KMS-11 (cell line): ENCODE measurements around the gene C1GALT1.

Experiments
- H2AFZ ChIP-seq: fragments of 200-600 bp; sonication (generic); 2 replicates; pipeline ENCODE4 v1.6.1; 2016; ENCODE audit warnings: antibody characterized with exemption, mixed run types, low read depth
- H3K27ac ChIP-seq: fragments of 200-600 bp; sonication (generic); 2 replicates; pipeline ENCODE4 v1.6.1; 2016; ENCODE audit warnings: mild to moderate bottlenecking, mixed run types
- H3K27me3 ChIP-seq: fragments of 200-600 bp; sonication (generic); 2 replicates; pipeline ENCODE4 v1.6.1; 2017; ENCODE audit warnings: mild to moderate bottlenecking, low read depth, mixed run types, moderate library complexity; ENCODE audit not compliant: insufficient read depth
- H3K36me3 ChIP-seq: fragments of 200-600 bp; sonication (generic); 2 replicates; pipeline ENCODE4 v1.6.1; 2017; ENCODE audit warnings: mild to moderate bottlenecking, mixed run types; ENCODE audit not compliant: insufficient read depth
- H3K4me1 ChIP-seq: fragments of 200-600 bp; sonication (generic); 2 replicates; pipeline ENCODE4 v1.6.1; 2016; ENCODE audit warnings: mild to moderate bottlenecking, low read depth, mixed run types; ENCODE audit not compliant: poor library complexity, severe bottlenecking
- H3K4me2 ChIP-seq: fragments of 200-600 bp; sonication (generic); 2 replicates; pipeline ENCODE4 v1.7.0; 2016; ENCODE audit warnings: mild to moderate bottlenecking, mixed run types
- H3K4me3 ChIP-seq: fragments of 200-600 bp; sonication (generic); IDR thresholded peaks from 2 replicates; pipeline ENCODE4 v1.6.1; 2017; ENCODE audit warnings: low read depth, low read length, mixed read lengths; ENCODE audit not compliant: insufficient read depth
- H3K79me2 ChIP-seq: fragments of 200-600 bp; sonication (generic); 2 replicates; pipeline ENCODE4 v1.6.1; 2016; ENCODE audit warnings: low read depth, mixed run types; ENCODE audit not compliant: insufficient read depth
- H3K9ac ChIP-seq: fragments of 200-600 bp; sonication (generic); 2 replicates; pipeline ENCODE4 v1.6.1; 2016; ENCODE audit warnings: mild to moderate bottlenecking, mixed run types
- H4K20me1 ChIP-seq: fragments of 200-600 bp; sonication (generic); 2 replicates; pipeline ENCODE4 v1.6.1; 2016; ENCODE audit warnings: mild to moderate bottlenecking, mixed run types; ENCODE audit not compliant: insufficient read depth
- TF ChIP-seq, protein P1 (sequence below): fragments of 200-600 bp; sonication (generic); conservative IDR thresholded peaks from 2 replicates; pipeline ENCODE4 v1.6.1; 2017; ENCODE audit warnings: low read depth, mild to moderate bottlenecking, antibody characterized with exemption, low read length, moderate library complexity, mixed read lengths

Gene C1GALT1

DNA sequence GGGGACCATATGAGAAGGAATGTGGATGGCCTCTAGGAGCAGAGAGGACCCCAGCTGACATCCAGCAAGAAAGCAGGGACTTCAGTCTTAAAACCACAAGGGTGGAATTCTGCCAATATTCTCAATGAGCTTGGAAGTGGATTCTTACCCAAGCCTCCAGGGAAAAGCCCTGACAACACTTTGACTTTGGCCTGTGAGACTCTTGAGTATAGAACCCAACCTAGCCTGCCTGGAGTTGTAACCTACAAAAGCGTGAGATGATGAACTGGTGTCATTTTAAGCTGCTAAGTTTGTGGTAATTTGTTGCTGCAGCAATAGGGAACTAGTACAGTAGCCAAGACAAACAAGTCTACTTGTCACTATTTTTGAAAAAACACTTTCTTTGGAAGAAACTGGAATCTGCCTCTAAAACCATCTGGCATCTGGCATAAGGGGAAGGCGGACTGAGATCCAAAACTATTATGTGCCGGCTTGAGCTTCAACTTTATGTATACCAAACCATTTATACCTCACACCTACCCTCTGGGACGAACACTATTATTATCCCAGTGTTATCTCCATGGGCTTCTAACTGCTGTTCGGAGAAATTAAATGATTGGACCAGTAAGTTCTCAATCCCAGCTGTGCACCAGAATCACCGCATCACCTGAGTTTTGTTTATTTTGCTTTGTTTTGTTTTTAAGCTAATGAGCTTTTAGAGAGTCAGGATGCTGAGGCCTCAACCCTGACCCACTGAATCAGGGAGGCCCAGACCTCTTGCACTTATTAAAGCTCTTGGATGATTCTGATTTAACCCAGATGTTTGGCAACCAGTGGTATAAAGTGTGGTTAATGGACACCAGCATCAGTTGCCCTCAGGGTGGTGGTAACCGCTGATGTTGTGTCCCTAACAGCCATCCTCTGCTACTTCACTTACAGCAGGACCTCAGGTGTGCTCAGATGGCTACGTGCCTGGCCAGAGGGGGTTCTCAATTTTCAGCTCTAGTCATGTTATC, 83.0 kb downstream of the C1GALT1 start:
- no peak overlapping the region for H3K9ac ChIP-seq
- no peak overlapping the region for H3K4me2 ChIP-seq
- H4K20me1 ChIP-seq = no peaks in the 10 kb centered on the region
- H3K4me1 ChIP-seq = no peaks in the 10 kb centered on the region
- no peak overlapping the region for H2AFZ ChIP-seq
- H3K36me3 ChIP-seq = no peaks in the 10 kb centered on the region
- no peaks in the 10 kb centered on the region for H3K79me2 ChIP-seq
- no peaks in the 10 kb centered on the region for H3K27me3 ChIP-seq
- no peak overlapping the region for H3K27ac ChIP-seq
- no peak overlapping the region for H3K4me3 ChIP-seq
- TF ChIP-seq, protein P1, sequence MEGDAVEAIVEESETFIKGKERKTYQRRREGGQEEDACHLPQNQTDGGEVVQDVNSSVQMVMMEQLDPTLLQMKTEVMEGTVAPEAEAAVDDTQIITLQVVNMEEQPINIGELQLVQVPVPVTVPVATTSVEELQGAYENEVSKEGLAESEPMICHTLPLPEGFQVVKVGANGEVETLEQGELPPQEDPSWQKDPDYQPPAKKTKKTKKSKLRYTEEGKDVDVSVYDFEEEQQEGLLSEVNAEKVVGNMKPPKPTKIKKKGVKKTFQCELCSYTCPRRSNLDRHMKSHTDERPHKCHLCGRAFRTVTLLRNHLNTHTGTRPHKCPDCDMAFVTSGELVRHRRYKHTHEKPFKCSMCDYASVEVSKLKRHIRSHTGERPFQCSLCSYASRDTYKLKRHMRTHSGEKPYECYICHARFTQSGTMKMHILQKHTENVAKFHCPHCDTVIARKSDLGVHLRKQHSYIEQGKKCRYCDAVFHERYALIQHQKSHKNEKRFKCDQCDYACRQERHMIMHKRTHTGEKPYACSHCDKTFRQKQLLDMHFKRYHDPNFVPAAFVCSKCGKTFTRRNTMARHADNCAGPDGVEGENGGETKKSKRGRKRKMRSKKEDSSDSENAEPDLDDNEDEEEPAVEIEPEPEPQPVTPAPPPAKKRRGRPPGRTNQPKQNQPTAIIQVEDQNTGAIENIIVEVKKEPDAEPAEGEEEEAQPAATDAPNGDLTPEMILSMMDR = no peak

DNA sequence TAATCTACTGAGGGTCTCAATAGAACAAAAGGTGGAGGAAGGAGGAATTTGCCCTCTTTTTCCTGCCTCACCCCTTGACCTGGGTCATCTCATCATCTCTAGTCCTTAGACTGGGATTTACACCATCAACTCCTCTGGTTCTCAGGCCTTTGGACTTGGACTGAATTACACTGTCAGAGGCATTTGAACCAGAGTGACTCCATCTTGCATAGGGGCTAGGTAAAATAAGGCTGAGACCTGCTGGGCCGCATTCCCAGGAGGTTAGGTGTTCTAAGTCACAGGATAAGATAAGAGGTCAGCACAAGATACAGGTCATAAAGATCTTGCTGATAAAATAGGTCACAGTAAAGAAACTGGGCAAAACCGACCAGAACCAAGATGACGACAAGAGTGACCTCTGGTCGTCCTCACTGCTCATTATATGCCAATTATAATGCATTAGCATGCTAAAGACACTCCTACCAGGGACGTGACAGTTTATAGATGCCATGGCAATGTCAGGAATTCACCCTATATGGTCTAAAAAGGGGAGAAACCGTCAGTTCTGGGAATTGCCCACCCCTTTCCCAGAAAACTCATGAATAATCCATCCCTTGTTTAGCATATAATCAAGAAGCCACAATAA, 84.0 kb downstream of the C1GALT1 start:
- Histone ChIP-seq H3K9ac (no peak overlapping the region), H2AFZ (no peak overlapping the region), H3K4me3 (no peak overlapping the region), H3K27ac (no peak overlapping the region), H3K4me2 (no peak overlapping the region), H3K27me3 (no peaks in the 10 kb centered on the region), H3K36me3 (no peaks in the 10 kb centered on the region), H4K20me1 (no peaks in the 10 kb centered on the region), H3K79me2 (no peaks in the 10 kb centered on the region), H3K4me1 (no peaks in the 10 kb centered on the region)
- TF ChIP-seq, protein P1 = no peak

DNA sequence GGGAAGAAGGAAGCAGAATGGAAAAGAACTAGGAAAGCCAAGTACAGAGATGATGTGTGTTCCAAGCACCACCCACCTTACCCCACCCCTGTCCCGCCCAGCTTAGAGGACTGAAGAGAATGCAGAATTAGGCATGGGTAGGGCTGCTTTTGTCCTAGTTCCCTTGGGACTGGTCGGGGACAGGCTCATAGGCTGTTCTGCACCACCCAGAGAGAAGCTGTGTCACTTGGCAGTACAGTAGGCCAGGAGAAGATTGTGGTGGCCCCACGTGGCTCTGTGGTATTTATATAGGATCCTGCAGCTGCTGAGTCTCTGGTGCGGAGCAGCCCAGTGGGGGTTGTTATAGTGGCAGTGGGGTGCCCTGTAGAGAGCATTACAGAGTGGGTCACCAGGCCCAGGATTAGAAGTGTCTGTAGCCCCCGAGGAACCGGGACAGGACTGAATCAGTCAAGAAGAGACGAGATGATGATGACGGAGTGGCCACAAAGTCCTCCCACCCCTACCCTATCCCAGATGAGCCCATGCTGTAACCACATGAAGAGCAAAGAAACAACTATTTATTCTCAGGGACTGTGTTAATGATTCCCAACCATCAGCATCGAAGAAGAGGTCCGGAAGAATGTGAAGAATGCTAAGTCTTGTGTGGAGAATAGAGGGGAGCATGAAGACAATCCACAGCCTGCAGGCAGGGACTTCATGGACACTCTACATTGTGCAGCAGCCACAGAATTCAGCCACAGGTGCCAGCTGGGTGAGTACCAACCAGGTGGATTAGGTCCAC, 88.9 kb downstream of the C1GALT1 start:
- no peaks in the 10 kb centered on the region for H4K20me1 ChIP-seq
- H3K36me3 ChIP-seq = no peaks in the 10 kb centered on the region
- H3K4me3 ChIP-seq = no peak overlapping the region
- H3K27me3 ChIP-seq = no peaks in the 10 kb centered on the region
- TF ChIP-seq, protein P1 = no peak
- H3K27ac ChIP-seq = no peak overlapping the region
- no peak overlapping the region for H3K9ac ChIP-seq
- no peaks in the 10 kb centered on the region for H3K79me2 ChIP-seq
- H3K4me2 ChIP-seq = no peak overlapping the region
- H2AFZ ChIP-seq = no peak overlapping the region
- H3K4me1 ChIP-seq = no peaks in the 10 kb centered on the region

DNA sequence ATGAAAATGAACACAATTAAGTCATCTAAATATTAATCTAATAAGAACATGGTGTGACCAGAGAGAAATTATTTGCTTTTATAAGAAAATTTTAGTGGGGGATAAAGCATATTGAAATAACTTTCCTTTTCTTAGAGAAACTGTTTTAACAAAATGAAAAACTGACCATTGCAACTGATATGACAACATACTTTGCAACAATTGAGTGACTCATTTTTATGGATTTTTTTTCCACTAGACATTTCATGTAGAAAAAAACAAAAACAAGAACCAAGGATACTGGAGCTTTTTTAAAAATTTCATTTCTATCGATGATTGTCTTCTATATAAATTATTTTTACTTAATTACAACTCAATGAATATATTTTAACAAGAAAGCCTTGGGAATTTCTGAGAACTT, 90.0 kb downstream of the C1GALT1 start:
- Histone ChIP-seq H3K27ac (no peak overlapping the region), H3K27me3 (no peaks in the 10 kb centered on the region), H2AFZ (no peak overlapping the region), H3K36me3 (no peaks in the 10 kb centered on the region), H3K9ac (no peak overlapping the region), H3K4me2 (no peak overlapping the region), H3K4me3 (no peak overlapping the region), H3K4me1 (no peaks in the 10 kb centered on the region), H4K20me1 (no peaks in the 10 kb centered on the region), H3K79me2 (no peaks in the 10 kb centered on the region)
- TF ChIP-seq, protein P1 = no peak
